ENCODE data around the gene MC3R.

Gene MC3R

DNA sequence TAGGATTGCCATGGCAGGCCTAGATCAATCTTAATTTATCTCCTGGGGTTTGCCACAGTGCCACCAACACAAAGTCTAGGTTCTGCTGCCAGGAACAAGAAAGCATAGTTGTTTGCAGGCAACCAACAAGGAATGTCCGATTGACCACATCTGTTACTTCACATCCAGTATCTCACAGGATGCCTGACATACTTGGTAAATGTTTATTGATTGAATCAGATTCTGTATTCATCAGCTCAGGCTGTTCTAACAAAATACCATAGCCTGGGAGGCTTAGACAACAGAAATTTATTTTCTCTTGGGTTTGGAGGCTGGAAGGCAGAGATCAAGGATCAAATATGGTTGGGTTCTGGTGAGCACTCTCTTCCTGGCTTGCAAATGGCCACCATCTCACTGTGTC is 26.3 kb upstream of the MC3R start:
- TF ChIP-seq JUND (IDR thresholded peaks at IDR 0.05; ENCODE audit: low read depth) = no peak
- in situ Hi-C loops (cut with HindIII; ENCODE audit: low pct_unique_long_range_greater_than_20kb, low sequenced_read_pairs) = no loop called here
- peak in 1 of 2 experiments; percentile 44 for DNase-seq (ENCODE audit: low read depth in 1 of 2, low spot score in 1 of 2)

DNA sequence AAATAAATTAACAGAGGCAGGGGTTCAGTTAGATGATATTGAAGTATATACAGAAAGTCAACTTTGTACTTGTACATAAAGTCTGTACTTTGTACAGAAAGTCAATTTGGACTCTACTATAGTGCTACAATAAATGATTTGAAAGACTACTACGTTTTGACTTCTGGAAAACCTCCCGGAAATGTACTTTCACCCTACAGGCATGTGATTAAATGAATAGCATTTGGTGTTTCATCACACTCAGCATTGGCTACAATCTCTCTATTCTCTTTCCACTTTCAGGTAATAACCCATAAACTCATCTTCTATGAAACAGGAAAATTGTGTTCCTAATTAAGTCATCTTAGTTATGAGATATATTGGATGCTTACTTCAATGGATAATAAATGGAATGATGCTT is 25.6 kb upstream of the MC3R start:
- TF ChIP-seq JUND (IDR thresholded peaks at IDR 0.05; ENCODE audit: low read depth) = no peak
- in situ Hi-C loops (cut with HindIII; ENCODE audit: low pct_unique_long_range_greater_than_20kb, low sequenced_read_pairs) = no loop called here

DNA sequence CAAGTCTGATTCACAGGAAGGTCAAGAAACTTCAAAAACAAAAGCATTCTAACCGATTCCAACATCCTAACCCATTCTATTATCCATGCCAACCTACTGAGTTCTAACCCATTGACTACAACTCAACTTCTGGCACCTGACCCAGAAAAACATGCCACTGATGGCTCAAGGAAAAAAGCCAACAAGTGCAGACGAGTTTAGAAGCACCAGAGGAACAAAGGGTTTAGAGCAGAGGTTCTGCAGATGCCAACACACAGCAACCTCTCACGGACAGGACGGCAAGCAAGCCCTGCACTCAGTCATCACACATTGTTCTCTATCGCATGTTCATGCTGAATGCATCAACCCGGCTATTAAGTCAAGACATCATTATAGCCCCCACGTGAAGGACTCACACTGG is 25.2 kb upstream of the MC3R start:
- in situ Hi-C loops (cut with HindIII; ENCODE audit: low pct_unique_long_range_greater_than_20kb, low sequenced_read_pairs) = no loop called here
- no peak for DNase-seq (ENCODE audit: low read depth in 1 of 2, low spot score in 1 of 2)
- no peak for TF ChIP-seq JUND (IDR thresholded peaks at IDR 0.05; ENCODE audit: low read depth)

More for the DNA sequence above, 25.6 kb upstream of the MC3R start:
- no peak for DNase-seq (ENCODE audit: low read depth in 1 of 2, low spot score in 1 of 2)

DNA sequence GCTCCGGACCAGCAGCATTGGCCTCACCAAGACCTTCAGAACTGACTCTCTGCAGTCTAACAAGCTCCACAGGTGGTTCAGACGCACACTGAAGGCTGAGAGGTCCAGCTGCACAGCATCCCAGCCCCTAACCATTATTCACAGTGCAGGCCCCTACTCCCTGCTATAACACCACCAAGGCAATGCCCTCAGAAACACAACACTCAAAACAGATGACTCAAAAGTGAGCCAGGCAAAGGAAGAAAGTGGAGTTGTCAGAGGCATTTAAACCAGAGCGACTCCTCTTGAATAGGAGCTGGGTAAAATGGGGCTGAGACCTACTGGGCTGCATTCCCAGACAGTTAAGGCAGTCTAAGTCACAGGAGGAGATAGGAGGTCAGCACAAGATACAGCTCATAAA is 20.5 kb upstream of the MC3R start:
- TF ChIP-seq JUND (IDR thresholded peaks at IDR 0.05; ENCODE audit: low read depth) = no peak
- in situ Hi-C loops (cut with HindIII; ENCODE audit: low pct_unique_long_range_greater_than_20kb, low sequenced_read_pairs) = no loop called here

DNA sequence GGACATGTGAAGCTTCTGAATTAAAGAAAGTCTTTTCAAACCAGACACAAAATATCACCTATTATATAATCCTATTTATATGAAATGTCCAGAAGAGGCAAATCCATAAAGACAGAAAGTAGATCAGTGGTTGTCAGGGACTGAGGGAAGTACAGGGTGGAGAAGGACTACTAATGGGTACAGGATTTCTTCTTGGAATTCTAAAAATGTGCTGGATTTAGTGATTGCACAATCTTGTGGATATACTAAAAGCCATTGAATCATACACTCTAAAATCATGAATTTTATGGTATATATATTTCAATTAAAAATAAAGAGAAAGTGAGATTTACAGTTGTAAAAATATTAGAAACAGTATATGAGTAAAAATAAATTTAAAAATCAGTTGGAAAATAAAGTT is 18.7 kb upstream of the MC3R start:
- in situ Hi-C loops (cut with HindIII; ENCODE audit: low pct_unique_long_range_greater_than_20kb, low sequenced_read_pairs) = no loop called here
- TF ChIP-seq JUND (IDR thresholded peaks at IDR 0.05; ENCODE audit: low read depth) = no peak
- no peak for DNase-seq (ENCODE audit: low read depth in 1 of 2, low spot score in 1 of 2)

More for the DNA sequence above, 20.5 kb upstream of the MC3R start:
- DNase-seq (ENCODE audit: low read depth in 1 of 2, low spot score in 1 of 2) = no peak

DNA sequence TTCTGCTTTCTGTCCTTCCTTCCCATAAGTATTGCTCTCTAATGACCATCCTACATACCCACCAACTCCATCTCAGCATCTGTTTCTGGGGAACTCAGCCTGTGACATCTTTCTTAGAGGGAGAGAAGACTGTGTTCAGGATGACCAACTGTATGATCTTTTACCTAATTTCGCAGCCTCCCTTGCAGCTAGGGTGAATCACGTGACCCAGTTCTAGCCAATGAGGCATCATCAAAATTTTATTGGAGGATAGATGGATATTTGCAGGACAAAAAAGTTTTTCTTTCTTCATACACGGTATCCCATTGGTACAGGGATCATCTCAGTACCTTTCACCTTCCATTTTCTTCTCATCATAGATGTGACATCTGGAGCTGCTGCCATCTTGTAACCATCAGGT is 14.4 kb upstream of the MC3R start:
- in situ Hi-C loops (cut with HindIII; ENCODE audit: low pct_unique_long_range_greater_than_20kb, low sequenced_read_pairs) = no loop called here
- no peak for DNase-seq (ENCODE audit: low read depth in 1 of 2, low spot score in 1 of 2)
- TF ChIP-seq JUND (IDR thresholded peaks at IDR 0.05; ENCODE audit: low read depth) = no peak

DNA sequence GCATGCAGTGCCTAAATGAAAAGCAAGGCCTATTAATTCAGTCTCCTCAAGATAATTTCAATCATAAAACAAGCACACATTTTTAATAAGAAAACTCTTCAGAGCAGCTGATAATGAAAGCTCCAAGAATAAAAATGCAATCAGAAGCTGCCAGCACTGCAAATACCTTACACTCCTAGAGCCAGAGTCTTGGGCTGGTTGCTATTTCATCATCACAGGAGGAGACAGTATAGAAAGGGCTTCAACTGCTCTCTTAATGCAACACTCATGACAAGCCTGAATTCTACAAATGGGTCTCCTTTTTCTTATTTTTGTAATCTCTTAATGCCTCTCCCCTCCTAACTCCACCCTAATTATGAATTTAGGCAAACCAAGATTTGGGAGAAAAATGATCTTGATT is 11.2 kb upstream of the MC3R start:
- in situ Hi-C loops (cut with HindIII; ENCODE audit: low pct_unique_long_range_greater_than_20kb, low sequenced_read_pairs) = no loop called here
- TF ChIP-seq JUND (IDR thresholded peaks at IDR 0.05; ENCODE audit: low read depth) = no peak

DNA sequence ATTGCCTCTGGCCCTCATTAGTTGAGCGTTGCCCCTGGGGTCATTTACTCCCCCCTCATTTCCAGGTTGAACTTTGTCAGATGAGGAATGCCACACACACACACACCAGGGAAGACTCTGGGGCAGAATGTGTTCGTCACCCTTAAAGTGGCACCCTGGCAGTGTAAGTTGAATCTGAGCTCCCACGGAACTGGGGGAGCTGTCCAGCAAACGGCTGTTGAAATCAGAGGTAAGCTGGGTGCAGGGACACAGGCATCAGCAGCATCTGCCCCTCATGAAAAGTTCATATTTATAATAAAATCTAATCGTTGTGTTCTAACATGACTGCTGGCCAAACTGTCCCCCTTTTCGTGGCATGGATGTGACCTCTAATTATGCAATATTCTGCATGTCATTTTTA is 4.3 kb upstream of the MC3R start:
- DNase-seq (ENCODE audit: low read depth in 1 of 2, low spot score in 1 of 2) = peak; percentile 11 to 40
- no peak for TF ChIP-seq JUND (IDR thresholded peaks at IDR 0.05; ENCODE audit: low read depth)
- in situ Hi-C loops (cut with HindIII; ENCODE audit: low pct_unique_long_range_greater_than_20kb, low sequenced_read_pairs) = no loop called here

More for the DNA sequence above, 11.2 kb upstream of the MC3R start:
- DNase-seq (ENCODE audit: low read depth in 1 of 2, low spot score in 1 of 2) = no peak

DNA sequence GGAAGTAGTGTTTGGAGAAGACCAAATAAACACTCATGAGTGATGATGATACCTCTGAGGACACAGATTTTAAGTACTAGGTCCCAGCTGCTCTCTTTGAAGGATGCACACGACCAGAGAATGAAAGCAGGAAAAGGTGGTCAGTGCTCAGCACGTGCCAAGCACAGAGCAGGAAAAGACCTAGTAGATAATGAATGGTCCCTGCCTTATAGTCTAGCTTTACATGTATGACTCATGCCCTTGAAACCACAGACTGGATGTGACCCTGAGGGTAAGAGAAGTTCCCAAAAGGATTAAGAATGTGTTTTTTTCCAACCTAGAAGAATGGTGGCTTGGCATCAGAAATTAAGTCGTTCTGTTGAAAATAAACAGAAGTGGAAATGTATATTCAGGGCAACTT is 2.8 kb upstream of the MC3R start:
- in situ Hi-C loops (cut with HindIII; ENCODE audit: low pct_unique_long_range_greater_than_20kb, low sequenced_read_pairs) = no loop called here
- DNase-seq (ENCODE audit: low read depth in 1 of 2, low spot score in 1 of 2) = no peak
- TF ChIP-seq JUND (IDR thresholded peaks at IDR 0.05; ENCODE audit: low read depth) = no peak

DNA sequence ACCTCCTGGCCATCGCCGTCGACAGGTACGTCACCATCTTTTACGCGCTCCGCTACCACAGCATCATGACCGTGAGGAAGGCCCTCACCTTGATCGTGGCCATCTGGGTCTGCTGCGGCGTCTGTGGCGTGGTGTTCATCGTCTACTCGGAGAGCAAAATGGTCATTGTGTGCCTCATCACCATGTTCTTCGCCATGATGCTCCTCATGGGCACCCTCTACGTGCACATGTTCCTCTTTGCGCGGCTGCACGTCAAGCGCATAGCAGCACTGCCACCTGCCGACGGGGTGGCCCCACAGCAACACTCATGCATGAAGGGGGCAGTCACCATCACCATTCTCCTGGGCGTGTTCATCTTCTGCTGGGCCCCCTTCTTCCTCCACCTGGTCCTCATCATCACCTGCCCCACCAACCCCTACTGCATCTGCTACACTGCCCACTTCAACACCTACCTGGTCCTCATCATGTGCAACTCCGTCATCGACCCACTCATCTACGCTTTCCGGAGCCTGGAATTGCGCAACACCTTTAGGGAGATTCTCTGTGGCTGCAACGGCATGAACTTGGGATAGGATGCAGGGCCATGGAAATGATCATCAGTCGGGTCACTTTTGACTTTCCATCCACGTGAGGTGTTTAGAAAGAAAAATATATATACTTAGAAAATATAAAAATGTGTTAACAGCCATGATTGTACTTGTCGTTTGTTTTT is 868 bp downstream of the MC3R start:
- TF ChIP-seq JUND (IDR thresholded peaks at IDR 0.05; ENCODE audit: low read depth) = no peak
- peak; percentile 21 to 63 for DNase-seq (ENCODE audit: low read depth in 1 of 2, low spot score in 1 of 2)
- in situ Hi-C loops (cut with HindIII; ENCODE audit: low pct_unique_long_range_greater_than_20kb, low sequenced_read_pairs) = no loop called here

DNA sequence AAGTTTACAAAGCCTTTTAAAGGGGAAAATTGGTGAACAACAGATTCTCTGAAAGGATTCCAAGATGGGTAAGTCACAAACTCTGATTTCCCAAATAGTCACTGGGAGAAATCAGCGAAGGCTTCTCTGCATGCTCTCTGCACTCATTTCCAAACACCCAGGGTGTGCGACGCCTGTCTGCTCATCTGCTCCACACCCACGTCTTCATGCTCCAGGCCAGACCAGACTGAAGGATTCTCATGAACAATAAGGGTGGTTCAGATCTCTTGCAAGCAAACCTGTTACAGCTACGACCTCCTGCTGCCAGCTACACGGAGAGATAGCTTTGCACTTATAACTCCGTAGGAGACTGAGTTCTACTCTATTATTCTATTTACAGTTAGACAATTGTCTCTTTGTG is 1.4 kb downstream of the MC3R start:
- no peak for DNase-seq (ENCODE audit: low read depth in 1 of 2, low spot score in 1 of 2)
- in situ Hi-C loops (cut with HindIII; ENCODE audit: low pct_unique_long_range_greater_than_20kb, low sequenced_read_pairs) = no loop called here
- no peak for TF ChIP-seq JUND (IDR thresholded peaks at IDR 0.05; ENCODE audit: low read depth)

DNA sequence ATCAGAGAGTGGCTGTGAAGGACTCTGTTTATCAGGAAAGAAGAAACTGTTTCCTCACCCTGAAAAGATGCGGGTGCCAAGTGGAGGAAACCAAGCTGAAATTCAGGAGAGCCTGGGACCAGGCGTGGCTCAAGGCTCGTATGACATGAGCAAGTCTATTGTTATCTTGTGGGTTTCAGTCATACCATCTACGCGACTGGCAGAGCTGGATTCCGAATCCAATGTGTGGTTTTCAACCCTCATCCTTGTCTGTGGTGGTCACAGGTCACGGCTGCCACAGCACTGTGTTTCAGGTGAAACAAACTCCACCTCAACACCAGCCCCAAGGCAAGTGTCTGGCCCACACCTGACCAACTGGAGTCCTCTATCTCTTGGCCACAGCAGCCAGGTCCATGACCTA is 9.1 kb downstream of the MC3R start:
- DNase-seq (ENCODE audit: low read depth in 1 of 2, low spot score in 1 of 2) = no peak
- in situ Hi-C loops (cut with HindIII; ENCODE audit: low pct_unique_long_range_greater_than_20kb, low sequenced_read_pairs) = no loop called here
- no peak for TF ChIP-seq JUND (IDR thresholded peaks at IDR 0.05; ENCODE audit: low read depth)

DNA sequence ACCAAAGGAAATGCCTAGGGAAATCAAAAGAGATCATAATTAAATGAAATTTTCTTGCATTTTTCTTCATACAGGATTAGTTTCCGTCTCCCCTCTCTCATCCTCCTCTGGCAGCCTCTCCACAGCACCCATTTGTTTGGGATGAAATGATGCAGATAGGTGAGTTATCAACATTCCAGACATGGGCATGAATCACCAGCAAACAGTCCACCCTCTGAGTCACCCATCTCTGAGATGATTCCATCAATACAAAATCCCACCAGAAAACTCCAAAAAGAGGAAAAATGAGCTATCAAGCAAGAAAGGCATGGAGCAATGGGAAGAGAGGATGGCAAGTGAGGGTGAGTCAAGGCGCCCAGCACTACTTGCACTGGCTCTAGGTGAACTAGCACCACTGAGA is 11.4 kb downstream of the MC3R start:
- no peak for TF ChIP-seq JUND (IDR thresholded peaks at IDR 0.05; ENCODE audit: low read depth)
- DNase-seq (ENCODE audit: low read depth in 1 of 2, low spot score in 1 of 2) = no peak
- in situ Hi-C loops (cut with HindIII; ENCODE audit: low pct_unique_long_range_greater_than_20kb, low sequenced_read_pairs) = no loop called here

DNA sequence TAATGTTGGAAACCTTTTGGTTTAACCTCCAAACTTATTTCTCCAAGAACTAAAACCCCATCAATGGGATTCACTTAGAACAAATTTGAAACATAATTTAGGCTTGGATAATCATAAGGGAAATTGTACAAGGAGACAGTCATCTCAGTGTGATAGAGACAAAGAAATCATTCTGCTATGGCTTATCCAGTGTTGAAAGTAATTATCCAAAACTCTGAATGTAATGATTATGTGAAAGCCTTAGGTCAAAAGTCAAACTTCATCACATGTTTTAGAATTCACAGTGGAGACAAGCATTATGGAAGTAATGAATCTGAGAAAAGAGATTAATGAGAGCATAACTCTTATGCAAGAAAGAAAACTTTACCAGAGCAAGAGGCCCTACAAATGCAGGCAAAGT is 20.0 kb downstream of the MC3R start:
- TF ChIP-seq JUND (IDR thresholded peaks at IDR 0.05; ENCODE audit: low read depth) = no peak
- DNase-seq (ENCODE audit: low read depth in 1 of 2, low spot score in 1 of 2) = no peak
- in situ Hi-C loops (cut with HindIII; ENCODE audit: low pct_unique_long_range_greater_than_20kb, low sequenced_read_pairs) = no loop called here

Measured in T47D (cell line).